GM12874 (cell line): ENCODE data around the gene MAP3K2.
A peak's percentile ranks its signal among the peaks of the same experiment; 100 is the strongest.

Source experiments
- CTCF ChIP-seq: IDR thresholded peaks from 2 replicates; pipeline ENCODE4 v1.5.1; 2011; ENCODE audit warnings: low read depth, mild to moderate bottlenecking, control low read depth, low read length, moderate library complexity; ENCODE audit not compliant: insufficient read depth

The MAP3K2 gene

GRCh38 chr2:127419112-127419430, 31.3 kb upstream of the MAP3K2 start:
- TF ChIP-seq CTCF = no peak

DNA sequence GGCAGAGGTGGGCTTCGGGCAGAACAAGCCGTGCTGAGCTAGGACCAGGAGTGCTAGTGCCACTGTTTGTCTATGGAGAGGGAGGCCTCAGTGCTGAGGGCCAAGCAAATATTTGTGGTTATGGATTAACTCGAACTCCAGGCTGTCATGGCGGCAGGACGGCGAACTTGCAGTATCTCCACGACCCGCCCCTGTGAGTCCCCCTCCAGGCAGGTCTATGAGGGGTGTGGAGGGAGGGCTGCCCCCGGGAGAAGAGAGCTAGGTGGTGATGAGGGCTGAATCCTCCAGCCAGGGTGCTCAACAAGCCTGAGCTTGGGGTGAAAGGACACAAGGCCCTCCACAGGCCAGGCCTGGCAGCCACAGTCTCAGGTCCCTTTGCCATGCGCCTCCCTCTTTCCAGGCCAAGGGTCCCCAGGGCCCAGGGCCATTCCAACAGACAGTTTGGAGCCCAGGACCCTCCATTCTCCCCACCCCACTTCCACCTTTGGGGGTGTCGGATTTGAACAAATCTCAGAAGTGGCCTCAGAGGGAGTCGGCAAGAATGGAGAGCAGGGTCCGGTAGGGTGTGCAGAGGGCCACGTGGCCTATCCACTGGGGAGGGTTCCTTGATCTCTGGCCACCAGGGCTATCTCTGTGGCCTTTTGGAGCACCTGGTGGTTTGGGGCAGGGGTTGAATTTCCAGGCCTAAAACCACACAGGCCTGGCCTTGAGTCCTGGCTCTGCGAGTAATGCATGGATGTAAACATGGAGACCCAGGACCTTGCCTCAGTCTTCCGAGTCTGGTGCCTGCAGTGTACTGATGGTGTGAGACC, 30.7 kb upstream of the MAP3K2 start, which contains the start of gene PROC:
Gene PROC, plus strand, starts transcription at position 128 of the 812 bp plus-strand sequence. CDS start 1,516 bp downstream, outside the sequence.
- no peak for TF ChIP-seq CTCF

DNA sequence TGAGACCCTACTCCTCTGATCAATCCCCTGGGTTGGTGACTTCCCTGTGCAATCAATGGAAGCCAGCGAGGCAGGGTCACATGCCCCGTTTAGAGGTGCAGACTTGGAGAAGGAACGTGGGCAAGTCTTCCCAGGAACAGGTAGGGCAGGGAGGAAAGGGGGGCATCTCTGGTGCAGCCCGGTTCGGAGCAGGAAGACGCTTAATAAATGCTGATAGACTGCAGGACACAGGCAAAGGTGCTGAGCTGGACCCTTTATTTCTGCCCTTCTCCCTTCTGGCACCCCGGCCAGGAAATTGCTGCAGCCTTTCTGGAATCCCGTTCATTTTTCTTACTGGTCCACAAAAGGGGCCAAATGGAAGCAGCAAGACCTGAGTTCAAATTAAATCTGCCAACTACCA, 29.6 kb upstream of the MAP3K2 start:
- TF ChIP-seq CTCF = no peak

DNA sequence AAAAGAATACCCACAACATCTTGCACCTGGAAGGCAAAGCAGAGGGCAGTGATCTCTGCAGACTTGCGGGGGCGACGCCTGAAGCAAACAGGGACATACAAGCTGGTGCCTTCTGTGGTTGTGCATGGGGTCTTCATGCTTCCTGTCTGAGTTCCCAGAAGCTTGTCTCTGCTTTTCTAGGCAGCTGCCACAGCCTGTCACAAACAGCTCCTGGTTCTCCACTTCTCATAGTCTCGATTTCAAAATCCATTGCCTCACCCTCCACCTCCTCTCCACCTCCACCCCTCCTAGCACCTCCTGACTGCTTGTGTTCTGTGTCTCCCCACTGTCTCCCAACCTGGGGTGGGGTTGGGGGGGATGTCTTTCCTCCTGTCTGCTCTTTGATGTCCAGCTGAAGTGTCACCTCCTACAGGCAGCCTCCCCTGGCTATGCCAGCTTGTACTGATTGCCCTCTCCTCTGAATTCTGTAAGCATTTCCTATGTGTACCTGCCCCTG, 28.8 kb upstream of the MAP3K2 start:
- TF ChIP-seq CTCF = no peak

DNA sequence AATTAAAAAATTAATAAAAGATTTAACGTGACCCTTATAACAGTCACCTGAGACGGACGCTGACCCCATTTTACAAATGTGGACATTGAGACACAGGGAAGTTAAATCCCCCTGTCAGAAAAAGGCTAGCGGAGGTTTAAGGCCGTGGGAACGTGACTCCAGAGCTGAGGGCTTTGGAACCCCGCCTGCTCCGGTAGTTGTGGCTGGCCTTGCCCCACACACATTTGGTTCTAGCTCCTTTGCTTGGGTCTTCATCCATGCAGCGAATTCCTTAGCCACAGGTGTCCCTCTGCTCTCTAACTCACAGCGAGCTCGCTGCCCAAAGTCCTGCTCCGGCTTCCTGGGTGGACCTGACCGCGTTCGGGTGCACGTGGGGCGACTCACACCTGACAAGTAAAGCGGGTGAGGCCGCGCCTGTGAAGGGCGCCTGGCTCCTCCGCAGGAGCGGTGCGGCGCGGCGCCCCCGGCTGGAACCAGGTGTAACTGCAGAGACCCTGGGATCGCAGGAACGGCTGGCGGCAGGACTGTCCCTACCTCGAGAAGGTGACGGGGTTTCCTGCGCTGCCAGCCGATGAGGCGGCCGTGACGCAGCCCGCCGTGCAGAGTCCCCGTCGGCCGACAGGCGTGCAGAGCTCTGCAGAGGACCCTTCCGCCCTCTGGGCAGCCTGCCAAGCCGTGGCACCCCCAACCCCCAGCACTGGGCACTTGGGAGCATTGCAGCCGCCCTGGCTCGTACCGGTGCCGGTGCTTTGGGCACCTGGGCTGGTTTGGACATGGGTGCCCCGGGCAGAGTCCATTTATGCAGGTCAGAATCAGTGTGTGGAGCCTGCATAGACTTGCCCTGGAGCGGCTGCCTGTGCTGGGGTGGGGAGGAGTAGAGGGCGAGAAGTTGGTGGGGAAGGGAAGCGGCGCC, 28.1 kb upstream of the MAP3K2 start:
- TF ChIP-seq CTCF = peak; percentile 89

GRCh38 chr2:127414638-127415592, 27.1 kb upstream of the MAP3K2 start:
- TF ChIP-seq CTCF = no peak
